K562 (cell line): ENCODE measurements around the gene NR5A2. TPM values are rescaled to one million over a fixed set of nuclear protein-coding genes. Genes with fewer than 3 reads are reported as not detected.

ENCODE experiments used
- ATAC-seq: fragments of 200-7000 bp; cut with Tn5 transposase; 3 replicates; pipeline ENCODE4 v1.9.1; 2020; ENCODE audit warnings: moderate library complexity
- BruUV-seq: library from RNA; stranded (reverse); fragments of 400-500 nt; replicated peaks from 2 replicates; lab custom pipeline; 2021; lab: Mats Ljungman, UMichigan
- CTCF ChIA-PET: fragments of 300-600 bp; formaldehyde crosslinking; extraction: SDS; loops from one replicate; lab custom pipeline; 2021; ENCODE audit warnings: low intra/inter-chr PET ratio; lab: Yijun Ruan, JAX
- POLR2A ChIA-PET: fragments of 300-600, 350-650 bp; sonication (Branson Sonifier 250); formaldehyde crosslinking; extraction: SDS; loops from one replicate; lab custom pipeline; 2021; ENCODE audit warnings: antibody characterized with exemption, inconsistent platforms; lab: Yijun Ruan, JAX
- DNase-seq, 4 experiments: peaks; one replicate each; pipeline versions ENCODE4 v3.0.0 to v3.0.0-alpha.2; 2011 to 2018; ENCODE audit warnings: low spot score in 3 of 4, mixed read lengths in 3 of 4; ENCODE audit errors: extremely low read depth in 1 of 4
- FAIRE-seq: peaks from 2 replicates; lab custom pipeline; 2011; peaks lifted over from hg19 to GRCh38; lab: Jason Lieb, UNC
- H2AFZ ChIP-seq: 2 replicates; pipeline ENCODE4 v1.6.0; 2011; ENCODE audit warnings: low read depth, low read length, control low read depth, inconsistent platforms
- H3K27ac ChIP-seq: fragments of 200-600 bp; 3 replicates; pipeline ENCODE4 v1.8.0; 2011; ENCODE audit warnings: low read depth, mild to moderate bottlenecking, control low read depth, inconsistent platforms, low read length, moderate library complexity, mixed read lengths; ENCODE audit errors: extremely low read depth
- H3K27me3 ChIP-seq, 2 experiments: fragments of 300-600 bp in 1 of 2; 2 replicates in 1 of 2; 3 replicates in 1 of 2; pipeline versions ENCODE4 v1.6.0 to v1.8.0; 2011; ENCODE audit warnings: inconsistent platforms in 2 of 2, low read length in 2 of 2, mild to moderate bottlenecking in 1 of 2, mixed read lengths in 1 of 2, moderate library complexity in 1 of 2; ENCODE audit not compliant: control insufficient read depth in 2 of 2, insufficient read depth in 2 of 2
- H3K36me3 ChIP-seq: fragments of 300-600 bp; 3 replicates; pipeline ENCODE4 v1.8.0; 2011; ENCODE audit warnings: mild to moderate bottlenecking, low read length, inconsistent platforms; ENCODE audit not compliant: control insufficient read depth, insufficient read depth
- H3K4me1 ChIP-seq, 2 experiments: fragments of 200-600 bp in 1 of 2; replicated peaks in 1 of 2; 2 replicates in 1 of 2; 3 replicates in 1 of 2; pipeline versions ENCODE4 v1.5.1 to v1.8.0; 2011; ENCODE audit warnings: inconsistent platforms in 2 of 2, low read length in 2 of 2, mild to moderate bottlenecking in 1 of 2, mixed read lengths in 1 of 2, moderate library complexity in 1 of 2; ENCODE audit not compliant: control insufficient read depth in 2 of 2, insufficient read depth in 2 of 2
- H3K4me2 ChIP-seq: 2 replicates; pipeline ENCODE4 v1.6.1; 2011; ENCODE audit warnings: low read length, control low read depth, inconsistent platforms, mixed read lengths; ENCODE audit not compliant: insufficient read depth
- H3K4me3 ChIP-seq: fragments of 200-600 bp; sonication (generic), shearing (Covaris generic); 2 replicates; pipeline ENCODE4 v1.5.1; 2016; ENCODE audit warnings: control low read depth, inconsistent platforms
- H3K79me2 ChIP-seq: fragments of 200-600 bp; 3 replicates; pipeline ENCODE4 v1.8.0; 2011; ENCODE audit warnings: low read length, inconsistent platforms; ENCODE audit not compliant: control insufficient read depth, insufficient read depth
- H3K9ac ChIP-seq, 2 experiments: 2 replicates each; pipeline versions ENCODE4 v1.6.0 to v1.6.1; 2011; ENCODE audit warnings: low read depth in 2 of 2, low read length in 2 of 2, control low read depth in 1 of 2, inconsistent platforms in 1 of 2, mild to moderate bottlenecking in 1 of 2, mixed read lengths in 1 of 2; ENCODE audit not compliant: insufficient read depth in 1 of 2
- H3K9me1 ChIP-seq: one replicate; pipeline ENCODE4 v1.6.0; 2011; ENCODE audit warnings: inconsistent platforms, mild to moderate bottlenecking, low read length, moderate library complexity; ENCODE audit not compliant: control insufficient read depth, insufficient read depth
- H3K9me3 ChIP-seq: replicated peaks from 2 replicates; pipeline ENCODE4 v1.5.1; 2011; ENCODE audit warnings: low read depth, low read length, inconsistent platforms; ENCODE audit not compliant: control insufficient read depth, insufficient read depth
- H4K20me1 ChIP-seq: replicated peaks from 2 replicates; pipeline ENCODE4 v1.6.1; 2011; ENCODE audit warnings: low read length, inconsistent platforms, mixed read lengths; ENCODE audit not compliant: control insufficient read depth, insufficient read depth
- ADNP ChIP-seq: fragments of 200-800 bp; sonication (Bioruptor generic); IDR thresholded peaks from 2 replicates; pipeline ENCODE4 v1.6.1; 2016; ENCODE audit warnings: missing genetic modification characterization, missing compliant biosample characterization
- CEBPB ChIP-seq: fragments of 450-650 bp; IDR thresholded peaks from 2 replicates; pipeline ENCODE4 v1.6.1; 2016; ENCODE audit warnings: missing genetic modification characterization, missing compliant biosample characterization
- GABPB1 ChIP-seq: sonication (generic); formaldehyde crosslinking; IDR thresholded peaks from 2 replicates; pipeline ENCODE4 v1.8.0; 2022; ENCODE audit warnings: mild to moderate bottlenecking, missing genetic modification reagents
- NFRKB ChIP-seq: fragments of 450-650 bp; IDR thresholded peaks from 2 replicates; pipeline ENCODE4 v1.6.1; 2016; ENCODE audit warnings: low read depth
- NR2C1 ChIP-seq, 2 experiments: fragments of 450-650 bp; IDR thresholded peaks; 2 replicates each; pipeline ENCODE4 v1.6.1; 2017; ENCODE audit warnings: mild to moderate bottlenecking in 2 of 2, antibody characterized with exemption in 1 of 2, inconsistent platforms in 1 of 2, missing compliant biosample characterization in 1 of 2, missing genetic modification characterization in 1 of 2
- PPARD ChIP-seq: fragments of 250-450 bp; sonication (Bioruptor Pico); IDR thresholded peaks from 2 replicates; pipeline ENCODE4 v1.8.0; 2022; ENCODE audit warnings: inconsistent platforms, mild to moderate bottlenecking, moderate library complexity
- PURB ChIP-seq: sonication (generic); formaldehyde crosslinking; IDR thresholded peaks from 2 replicates; pipeline ENCODE4 v1.9.0; 2021; ENCODE audit warnings: low read depth, mild to moderate bottlenecking, missing genetic modification reagents
- WGBS: fragments of 100-300 bp; shearing (Covaris generic); methylation state at CpG from one replicate; pipeline ENCODE4 v1.1.6; 2016; ENCODE audit warnings: low coverage, mixed read lengths; ENCODE audit not compliant: insufficient coverage; ENCODE audit errors: missing lambda C conversion rate; 5-methylcytosine and 5-hydroxymethylcytosine counted together
- in situ Hi-C: fragments of 300-500 bp; cut with MboI; formaldehyde crosslinking; loops from 4 replicates; pipeline ENCODE4 v1.15.0; 2018; ENCODE audit warnings: inconsistent platforms, mixed read lengths
- intact Hi-C: fragments of 100-400 bp; cut with micrococcal nuclease; formaldehyde crosslinking; loops from 2 replicates; pipeline ENCODE4 v1.14.2; 2022
- polyA plus RNA-seq, 8 experiments: library from polyadenylated mRNA; depleted of rRNA in 4 of 8; stranded (reverse) in 5 of 8; unstranded in 3 of 8; fragments of >200 nt; fragmentation: Nextera tagmentation in 2 of 8; fragmentation: Illumina TruSeq in 1 of 8; extraction: Ambion mirVana in 2 of 8; extraction: Trizol in 1 of 8; gene quantifications; 2 replicates each; pipeline versions ENCODE4 v1.2.1 to v1.2.3, GENCODE V29; 2011 to 2014; ENCODE audit warnings: inconsistent platforms in 1 of 8, missing spikeins in 1 of 8
- total RNA-seq, 7 experiments: library from RNA; depleted of rRNA in 6 of 7; stranded (reverse); fragments of >200 nt in 6 of 7; fragmentation: Illumina TruSeq in 2 of 7; extraction: Trizol in 2 of 7; gene quantifications; 2 replicates each; pipeline versions ENCODE4 v1.2.1 to v1.2.3, GENCODE V29; 2011 to 2021; ENCODE audit warnings: low replicate concordance in 1 of 7
- TF ChIP-seq, protein P1 (sequence below), 3 experiments: fragments of 200-800 bp in 1 of 3; sonication (Bioruptor generic) in 1 of 3; sonication (generic) in 1 of 3; formaldehyde crosslinking in 1 of 3; IDR thresholded peaks; 2 replicates each; pipeline versions ENCODE4 v1.6.1 to v1.8.0; 2016 to 2022; ENCODE audit warnings: mild to moderate bottlenecking in 2 of 3, missing compliant biosample characterization in 2 of 3, missing genetic modification characterization in 2 of 3, missing genetic modification reagents in 1 of 3
- TF ChIP-seq, protein P2 (sequence below): sonication (generic); formaldehyde crosslinking; IDR thresholded peaks from 2 replicates; pipeline ENCODE4 v1.8.0; 2023; ENCODE audit warnings: mild to moderate bottlenecking, missing genetic modification reagents
- TF ChIP-seq, protein P3 (sequence below): fragments of 200-400 bp; formaldehyde crosslinking; IDR thresholded peaks from 2 replicates; pipeline ENCODE4 v1.6.1; 2017; ENCODE audit warnings: mild to moderate bottlenecking, low read depth, low read length, moderate library complexity
- TF ChIP-seq, protein P4 (sequence below): fragments of 250-450 bp; sonication (Bioruptor Pico); IDR thresholded peaks from 2 replicates; pipeline ENCODE4 v1.5.0; 2021; ENCODE audit warnings: mild to moderate bottlenecking, moderate library complexity

The NR5A2 gene
- total and polyA plus RNA-seq, 9 of the 15 experiments (the other 6 are each of a cell fraction or from before 2014, with no cell fraction given), result 0.13 to 0.40 (median 0.29) TPM

DNA sequence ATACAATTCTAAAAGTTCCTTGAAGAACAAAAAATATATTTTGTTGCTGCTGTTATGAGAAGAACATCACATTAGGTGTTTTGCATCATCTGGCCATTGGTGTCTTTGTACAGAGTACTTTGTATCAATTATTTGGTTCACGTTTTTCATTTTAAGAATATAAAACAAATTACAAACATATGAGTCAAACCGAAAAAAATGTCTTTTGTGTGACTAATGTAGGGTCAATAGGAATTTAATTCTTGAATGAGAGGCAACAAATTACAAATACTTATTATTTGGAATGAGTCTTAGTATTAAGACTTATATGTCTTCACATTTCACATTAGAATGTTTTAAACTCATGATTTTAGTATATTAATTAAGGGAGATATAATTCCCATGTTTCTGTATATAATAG, 54.8 kb downstream of the NR5A2 start:
- no peaks in the 10 kb centered on the region for H3K9me1 ChIP-seq
- POLR2A ChIA-PET, result no interaction called here
- H3K36me3 ChIP-seq, result no peaks in the 10 kb centered on the region
- H3K9me3 ChIP-seq, result no peaks in the 10 kb centered on the region
- H3K4me3 ChIP-seq, result no peak overlapping the region
- 0% methylated on average over 2 of the region's 2 CpGs for whole genome bisulfite sequencing
- peaks cover 0 to 11% of the 10 kb centered on the region in 2 experiments; a peak in 2 of 5 replicates for H3K27me3 ChIP-seq
- no peak overlapping the region for H3K9ac ChIP-seq
- DNase-seq (no peak), ATAC-seq (no peak), FAIRE-seq (no peak)
- H3K27ac ChIP-seq, result no peak overlapping the region
- no peak overlapping the region for H2AFZ ChIP-seq
- in situ Hi-C loops (no loop called here), intact Hi-C loops (no loop called here)
- no peaks in the 10 kb centered on the region for H3K79me2 ChIP-seq
- H4K20me1 ChIP-seq, result no peaks in the 10 kb centered on the region
- no TSS peak for BruUV-seq
- H3K4me1 ChIP-seq, result no peaks in the 10 kb centered on the region
- no peak overlapping the region for H3K4me2 ChIP-seq
- CTCF ChIA-PET, result no interaction called here
- TF ChIP-seq, protein P1, sequence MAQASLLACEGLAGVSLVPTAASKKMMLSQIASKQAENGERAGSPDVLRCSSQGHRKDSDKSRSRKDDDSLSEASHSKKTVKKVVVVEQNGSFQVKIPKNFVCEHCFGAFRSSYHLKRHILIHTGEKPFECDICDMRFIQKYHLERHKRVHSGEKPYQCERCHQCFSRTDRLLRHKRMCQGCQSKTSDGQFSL (CRISPR knock-in tag; IDR thresholded peaks at IDR 0.05), result no peak
- TF ChIP-seq, protein P1 (tag; IDR thresholded peaks at IDR 0.05), result no peak
- TF ChIP-seq ADNP (no peak), NFRKB (no peak), CEBPB (tag) (no peak), NR2C1 (IDR thresholded peaks at IDR 0.05) (no peak), NR2C1 (tag; IDR thresholded peaks at IDR 0.05) (no peak), GABPB1 (no peak), PPARD (CRISPR knock-in tag) (no peak), PURB (CRISPR knock-in tag) (no peak)
- TF ChIP-seq, protein P2, sequence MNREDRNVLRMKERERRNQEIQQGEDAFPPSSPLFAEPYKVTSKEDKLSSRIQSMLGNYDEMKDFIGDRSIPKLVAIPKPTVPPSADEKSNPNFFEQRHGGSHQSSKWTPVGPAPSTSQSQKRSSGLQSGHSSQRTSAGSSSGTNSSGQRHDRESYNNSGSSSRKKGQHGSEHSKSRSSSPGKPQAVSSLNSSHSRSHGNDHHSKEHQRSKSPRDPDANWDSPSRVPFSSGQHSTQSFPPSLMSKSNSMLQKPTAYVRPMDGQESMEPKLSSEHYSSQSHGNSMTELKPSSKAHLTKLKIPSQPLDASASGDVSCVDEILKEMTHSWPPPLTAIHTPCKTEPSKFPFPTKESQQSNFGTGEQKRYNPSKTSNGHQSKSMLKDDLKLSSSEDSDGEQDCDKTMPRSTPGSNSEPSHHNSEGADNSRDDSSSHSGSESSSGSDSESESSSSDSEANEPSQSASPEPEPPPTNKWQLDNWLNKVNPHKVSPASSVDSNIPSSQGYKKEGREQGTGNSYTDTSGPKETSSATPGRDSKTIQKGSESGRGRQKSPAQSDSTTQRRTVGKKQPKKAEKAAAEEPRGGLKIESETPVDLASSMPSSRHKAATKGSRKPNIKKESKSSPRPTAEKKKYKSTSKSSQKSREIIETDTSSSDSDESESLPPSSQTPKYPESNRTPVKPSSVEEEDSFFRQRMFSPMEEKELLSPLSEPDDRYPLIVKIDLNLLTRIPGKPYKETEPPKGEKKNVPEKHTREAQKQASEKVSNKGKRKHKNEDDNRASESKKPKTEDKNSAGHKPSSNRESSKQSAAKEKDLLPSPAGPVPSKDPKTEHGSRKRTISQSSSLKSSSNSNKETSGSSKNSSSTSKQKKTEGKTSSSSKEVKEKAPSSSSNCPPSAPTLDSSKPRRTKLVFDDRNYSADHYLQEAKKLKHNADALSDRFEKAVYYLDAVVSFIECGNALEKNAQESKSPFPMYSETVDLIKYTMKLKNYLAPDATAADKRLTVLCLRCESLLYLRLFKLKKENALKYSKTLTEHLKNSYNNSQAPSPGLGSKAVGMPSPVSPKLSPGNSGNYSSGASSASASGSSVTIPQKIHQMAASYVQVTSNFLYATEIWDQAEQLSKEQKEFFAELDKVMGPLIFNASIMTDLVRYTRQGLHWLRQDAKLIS (CRISPR knock-in tag), result no peak
- TF ChIP-seq, protein P3, sequence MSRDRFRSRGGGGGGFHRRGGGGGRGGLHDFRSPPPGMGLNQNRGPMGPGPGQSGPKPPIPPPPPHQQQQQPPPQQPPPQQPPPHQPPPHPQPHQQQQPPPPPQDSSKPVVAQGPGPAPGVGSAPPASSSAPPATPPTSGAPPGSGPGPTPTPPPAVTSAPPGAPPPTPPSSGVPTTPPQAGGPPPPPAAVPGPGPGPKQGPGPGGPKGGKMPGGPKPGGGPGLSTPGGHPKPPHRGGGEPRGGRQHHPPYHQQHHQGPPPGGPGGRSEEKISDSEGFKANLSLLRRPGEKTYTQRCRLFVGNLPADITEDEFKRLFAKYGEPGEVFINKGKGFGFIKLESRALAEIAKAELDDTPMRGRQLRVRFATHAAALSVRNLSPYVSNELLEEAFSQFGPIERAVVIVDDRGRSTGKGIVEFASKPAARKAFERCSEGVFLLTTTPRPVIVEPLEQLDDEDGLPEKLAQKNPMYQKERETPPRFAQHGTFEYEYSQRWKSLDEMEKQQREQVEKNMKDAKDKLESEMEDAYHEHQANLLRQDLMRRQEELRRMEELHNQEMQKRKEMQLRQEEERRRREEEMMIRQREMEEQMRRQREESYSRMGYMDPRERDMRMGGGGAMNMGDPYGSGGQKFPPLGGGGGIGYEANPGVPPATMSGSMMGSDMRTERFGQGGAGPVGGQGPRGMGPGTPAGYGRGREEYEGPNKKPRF, result no peak
- TF ChIP-seq, protein P4, sequence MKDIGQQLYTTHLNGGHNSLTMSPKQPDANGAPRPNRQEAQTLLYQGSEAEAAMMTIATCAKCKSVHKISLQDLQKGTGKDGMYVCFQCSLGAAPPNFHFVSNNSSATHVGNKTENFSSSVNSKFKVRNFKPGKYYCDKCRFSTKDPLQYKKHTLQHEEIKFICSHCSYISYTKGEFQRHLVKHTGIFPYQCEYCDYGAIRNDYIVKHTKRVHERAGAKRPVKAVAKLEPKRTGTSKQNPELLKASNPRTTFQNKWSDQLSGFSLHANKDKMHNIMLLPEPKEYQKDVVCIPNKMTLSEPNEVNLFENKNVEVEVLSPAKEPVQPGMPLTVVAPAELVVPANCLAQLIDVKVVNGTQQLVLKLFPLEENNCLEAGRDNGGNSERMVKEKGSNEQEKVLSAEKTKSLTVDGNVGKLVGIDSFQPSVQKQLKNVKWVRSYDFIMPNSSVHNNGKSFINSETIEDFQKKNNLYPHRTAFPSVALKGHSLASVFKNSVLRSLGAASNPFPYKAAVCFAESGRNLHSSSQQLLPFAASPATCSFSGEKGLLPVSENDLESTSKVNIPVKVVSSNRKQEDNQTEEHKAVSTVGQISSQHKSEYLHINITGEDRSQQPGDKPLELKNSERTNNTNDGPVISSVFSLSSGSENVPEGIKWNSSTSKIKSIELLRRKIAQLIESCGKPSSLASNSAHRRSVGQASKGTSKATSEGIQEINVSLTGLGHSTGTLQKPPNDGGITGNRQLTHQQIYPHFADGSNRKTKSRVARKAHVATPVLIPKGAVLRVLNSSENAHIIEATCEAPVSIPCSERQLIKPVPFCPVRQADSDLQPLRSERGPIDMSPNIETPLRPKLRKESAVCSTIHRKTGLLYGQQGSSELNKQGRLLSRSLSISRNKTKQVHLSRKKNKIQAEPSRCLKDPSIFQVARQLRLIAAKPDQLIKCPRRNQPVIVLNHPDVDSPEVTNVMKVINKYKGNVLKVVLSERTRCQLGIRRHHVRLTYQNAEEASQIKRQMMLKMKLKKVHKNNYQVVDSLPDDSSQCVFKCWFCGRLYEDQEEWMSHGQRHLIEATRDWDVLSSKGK, result no peak
